GM18870 (cell line): Measurements from ENCODE around the gene UPF2.
"Not testable (repeated sequence)": the region's sequence is repeated elsewhere in the genome, so short reads cannot be mapped to it uniquely, and the experiment has no call there.

ENCODE experiments used
- ATAC-seq: cut with Tn5 transposase; IDR thresholded peaks from one replicate; pipeline ENCODE4 v1.9.1; 2021; ENCODE audit warnings: moderate library complexity; ENCODE audit not compliant: unreplicated experiment

UPF2 gene, protein sequence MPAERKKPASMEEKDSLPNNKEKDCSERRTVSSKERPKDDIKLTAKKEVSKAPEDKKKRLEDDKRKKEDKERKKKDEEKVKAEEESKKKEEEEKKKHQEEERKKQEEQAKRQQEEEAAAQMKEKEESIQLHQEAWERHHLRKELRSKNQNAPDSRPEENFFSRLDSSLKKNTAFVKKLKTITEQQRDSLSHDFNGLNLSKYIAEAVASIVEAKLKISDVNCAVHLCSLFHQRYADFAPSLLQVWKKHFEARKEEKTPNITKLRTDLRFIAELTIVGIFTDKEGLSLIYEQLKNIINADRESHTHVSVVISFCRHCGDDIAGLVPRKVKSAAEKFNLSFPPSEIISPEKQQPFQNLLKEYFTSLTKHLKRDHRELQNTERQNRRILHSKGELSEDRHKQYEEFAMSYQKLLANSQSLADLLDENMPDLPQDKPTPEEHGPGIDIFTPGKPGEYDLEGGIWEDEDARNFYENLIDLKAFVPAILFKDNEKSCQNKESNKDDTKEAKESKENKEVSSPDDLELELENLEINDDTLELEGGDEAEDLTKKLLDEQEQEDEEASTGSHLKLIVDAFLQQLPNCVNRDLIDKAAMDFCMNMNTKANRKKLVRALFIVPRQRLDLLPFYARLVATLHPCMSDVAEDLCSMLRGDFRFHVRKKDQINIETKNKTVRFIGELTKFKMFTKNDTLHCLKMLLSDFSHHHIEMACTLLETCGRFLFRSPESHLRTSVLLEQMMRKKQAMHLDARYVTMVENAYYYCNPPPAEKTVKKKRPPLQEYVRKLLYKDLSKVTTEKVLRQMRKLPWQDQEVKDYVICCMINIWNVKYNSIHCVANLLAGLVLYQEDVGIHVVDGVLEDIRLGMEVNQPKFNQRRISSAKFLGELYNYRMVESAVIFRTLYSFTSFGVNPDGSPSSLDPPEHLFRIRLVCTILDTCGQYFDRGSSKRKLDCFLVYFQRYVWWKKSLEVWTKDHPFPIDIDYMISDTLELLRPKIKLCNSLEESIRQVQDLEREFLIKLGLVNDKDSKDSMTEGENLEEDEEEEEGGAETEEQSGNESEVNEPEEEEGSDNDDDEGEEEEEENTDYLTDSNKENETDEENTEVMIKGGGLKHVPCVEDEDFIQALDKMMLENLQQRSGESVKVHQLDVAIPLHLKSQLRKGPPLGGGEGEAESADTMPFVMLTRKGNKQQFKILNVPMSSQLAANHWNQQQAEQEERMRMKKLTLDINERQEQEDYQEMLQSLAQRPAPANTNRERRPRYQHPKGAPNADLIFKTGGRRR

GRCh38 chr10:12042797-12043651, at the start of gene UPF2:
Gene UPF2, minus strand, starts transcription at chr10:12042809. Its CDS starts 7,386 bp downstream, at chr10:12035423.
- peak; percentile 46 for ATAC-seq

- ATAC-seq, result no peak
Observed at GRCh38 chr10:12091421-12091820, 48.8 kb upstream of the UPF2 start.

GRCh38 chr10:12088919-12089318, 46.3 kb upstream of the UPF2 start:
- ATAC-seq, result no peak

DNA sequence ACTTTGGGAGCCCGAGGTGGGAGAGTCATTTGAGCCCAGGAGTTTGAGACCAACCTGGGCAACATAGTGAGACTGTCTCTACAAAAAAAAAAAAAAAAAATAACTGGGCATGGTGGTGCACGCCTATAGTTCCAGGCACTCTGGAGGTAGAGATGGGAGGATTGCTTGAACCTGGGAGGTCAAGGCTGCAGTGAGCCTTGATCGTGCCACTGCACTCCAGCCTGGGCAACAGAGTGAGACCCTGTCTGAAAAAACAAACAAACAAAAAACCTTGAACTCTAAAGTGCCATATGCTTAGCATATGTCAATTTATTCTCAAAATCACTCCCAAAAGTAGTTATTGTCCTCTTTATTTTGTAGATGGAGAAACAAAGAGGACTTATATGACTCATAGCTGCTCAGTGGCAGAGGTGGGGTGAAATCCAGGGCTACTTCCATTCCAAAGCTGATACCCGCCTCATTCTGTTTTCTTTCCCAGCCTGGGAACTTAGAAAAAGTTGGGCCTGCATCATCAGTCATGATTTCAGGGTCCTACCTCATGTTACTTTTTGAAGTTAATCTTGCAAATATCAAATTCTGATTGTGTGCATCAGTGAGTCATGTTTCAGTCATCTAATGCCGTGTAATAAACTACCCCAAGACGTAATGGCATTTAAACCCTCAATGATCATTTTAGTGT, 39.4 kb upstream of the UPF2 start:
- ATAC-seq, result no peak

GRCh38 chr10:12081470-12081869, 38.9 kb upstream of the UPF2 start:
- ATAC-seq, result no peak

DNA sequence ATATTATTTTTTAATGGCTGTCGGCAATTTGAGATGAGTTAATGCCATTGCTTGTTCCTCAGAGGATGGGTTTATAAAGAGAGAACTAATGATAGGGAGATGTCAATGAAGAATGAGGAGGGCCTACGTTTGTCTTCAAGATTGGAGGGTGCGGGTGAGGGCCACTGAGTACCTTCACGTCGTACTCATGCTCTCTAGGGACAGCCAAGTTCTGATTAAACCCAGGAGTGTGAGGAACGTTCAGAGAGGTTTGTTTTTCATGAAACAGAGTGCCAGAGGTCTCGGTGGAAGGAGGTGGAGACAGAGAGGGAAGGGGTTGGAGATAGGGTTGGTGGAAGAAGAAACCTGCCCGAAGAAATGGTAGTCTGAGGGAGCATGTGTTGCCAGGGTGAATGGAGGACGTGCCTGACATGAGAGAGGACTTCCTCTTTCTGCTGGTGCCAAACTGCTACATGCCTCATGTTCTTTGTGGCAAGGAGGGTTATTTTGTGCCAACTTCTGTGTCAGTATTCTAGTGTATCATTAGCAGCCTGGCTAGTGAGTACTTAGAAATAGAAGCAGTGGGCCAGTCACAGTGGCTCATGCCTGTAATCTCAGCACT, 35.1 kb upstream of the UPF2 start:
- no peak for ATAC-seq

DNA sequence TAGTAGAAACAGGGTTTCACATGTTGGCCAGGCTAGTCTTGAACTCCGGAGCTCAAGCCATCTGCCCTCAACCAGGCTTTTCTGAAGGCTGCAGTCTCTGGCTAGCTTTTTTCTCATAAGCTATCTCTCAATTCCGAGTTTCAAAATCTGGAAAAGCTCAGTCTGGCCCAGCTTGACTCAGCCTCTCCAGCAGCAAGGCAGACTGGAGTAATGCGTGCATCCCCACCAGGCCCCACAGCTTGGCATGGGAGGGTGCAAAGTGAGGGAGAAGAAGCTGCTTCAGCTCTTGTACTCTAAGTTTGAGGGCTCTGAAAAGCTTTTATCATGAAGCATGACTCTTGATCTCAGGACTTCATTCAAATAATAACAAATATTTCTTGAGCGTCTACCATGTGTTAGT, 30.9 kb upstream of the UPF2 start:
- no peak for ATAC-seq

DNA sequence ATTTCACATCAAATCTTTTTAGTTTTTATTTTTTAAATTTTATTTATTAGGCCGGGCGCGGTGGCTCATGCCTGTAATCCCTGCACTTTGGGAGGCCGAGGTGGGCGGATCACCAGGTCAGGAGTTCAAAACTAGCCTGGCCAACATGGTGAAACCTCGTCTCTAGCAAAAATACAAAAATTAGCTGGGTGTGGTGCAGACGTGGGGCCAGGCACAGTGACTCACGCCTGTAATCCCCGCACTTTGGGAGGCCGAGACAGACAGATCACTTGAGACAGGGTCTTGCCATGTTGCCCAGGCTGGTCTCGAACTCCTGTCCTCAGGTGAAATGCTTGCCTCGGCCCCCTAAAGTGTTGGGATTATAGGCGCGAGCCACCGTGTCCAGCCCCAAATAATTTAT, 28.8 kb upstream of the UPF2 start:
- not testable (repeated sequence) for ATAC-seq

DNA sequence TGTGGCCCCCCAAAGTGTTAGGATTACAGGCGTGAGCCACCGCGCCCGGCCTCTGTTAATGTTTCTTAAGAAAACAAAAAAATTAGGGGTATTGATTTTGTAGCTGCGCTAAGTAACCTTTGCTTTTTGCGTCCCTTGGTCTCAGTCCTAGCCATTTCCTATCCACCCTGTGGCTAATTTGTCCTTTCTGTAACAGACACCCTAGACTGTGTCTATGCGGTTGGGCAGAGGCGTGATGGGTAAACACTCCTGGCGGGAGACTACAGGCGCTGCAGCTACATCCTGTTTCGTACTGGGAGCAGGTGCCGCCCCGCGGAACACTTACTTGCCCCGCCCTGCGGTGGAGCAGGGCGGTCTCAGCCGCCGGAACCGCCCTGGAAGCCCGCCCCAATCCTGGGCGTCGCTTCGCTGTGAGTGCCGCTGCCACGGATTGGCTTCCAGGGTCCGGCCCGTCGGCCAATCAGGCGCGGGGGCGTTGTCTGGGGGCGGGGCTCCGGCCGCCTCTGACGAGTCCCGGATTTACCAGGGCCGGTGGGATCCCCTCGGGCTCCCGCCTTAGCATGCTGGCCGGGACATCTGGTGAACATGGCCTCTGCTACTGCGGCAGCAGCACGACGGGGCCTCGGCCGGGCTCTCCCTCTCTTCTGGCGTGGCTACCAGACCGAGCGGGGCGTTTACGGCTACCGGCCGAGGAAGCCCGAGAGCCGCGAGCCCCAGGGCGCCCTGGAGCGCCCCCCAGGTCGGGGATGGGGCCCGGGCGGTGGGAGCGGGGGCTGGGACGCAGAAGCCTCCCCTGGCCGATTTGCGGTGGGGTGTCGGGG, 26.1 kb upstream of the UPF2 start, which contains the start of gene DHTKD1:
Gene DHTKD1 (plus strand): TSS at position 506 of the 821 bp plus-strand sequence. CDS start 80 bp downstream, at position 586.
- peak; percentile 96 for ATAC-seq

DNA sequence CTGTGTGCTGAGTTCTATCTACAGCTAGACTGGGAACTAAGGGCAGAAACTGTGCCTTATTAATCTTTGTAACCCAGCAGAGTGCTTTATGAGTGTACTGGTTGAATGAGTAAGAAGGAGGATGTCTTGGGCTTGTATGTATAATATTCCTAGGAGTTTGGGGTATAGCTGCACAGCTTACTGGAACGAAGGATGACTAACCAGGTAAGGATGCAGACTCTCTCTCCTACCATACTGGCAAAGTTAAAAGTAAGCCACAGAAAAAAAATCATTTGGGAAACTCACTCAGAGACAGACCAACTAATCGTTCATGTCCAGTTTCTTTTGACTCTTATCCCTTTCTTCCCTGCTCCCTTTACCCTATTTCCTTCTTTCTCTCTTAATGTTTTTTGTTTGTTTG, 24.7 kb upstream of the UPF2 start:
- ATAC-seq, result no peak

GRCh38 chr10:12063483-12063818, 20.8 kb upstream of the UPF2 start:
- no peak for ATAC-seq

DNA sequence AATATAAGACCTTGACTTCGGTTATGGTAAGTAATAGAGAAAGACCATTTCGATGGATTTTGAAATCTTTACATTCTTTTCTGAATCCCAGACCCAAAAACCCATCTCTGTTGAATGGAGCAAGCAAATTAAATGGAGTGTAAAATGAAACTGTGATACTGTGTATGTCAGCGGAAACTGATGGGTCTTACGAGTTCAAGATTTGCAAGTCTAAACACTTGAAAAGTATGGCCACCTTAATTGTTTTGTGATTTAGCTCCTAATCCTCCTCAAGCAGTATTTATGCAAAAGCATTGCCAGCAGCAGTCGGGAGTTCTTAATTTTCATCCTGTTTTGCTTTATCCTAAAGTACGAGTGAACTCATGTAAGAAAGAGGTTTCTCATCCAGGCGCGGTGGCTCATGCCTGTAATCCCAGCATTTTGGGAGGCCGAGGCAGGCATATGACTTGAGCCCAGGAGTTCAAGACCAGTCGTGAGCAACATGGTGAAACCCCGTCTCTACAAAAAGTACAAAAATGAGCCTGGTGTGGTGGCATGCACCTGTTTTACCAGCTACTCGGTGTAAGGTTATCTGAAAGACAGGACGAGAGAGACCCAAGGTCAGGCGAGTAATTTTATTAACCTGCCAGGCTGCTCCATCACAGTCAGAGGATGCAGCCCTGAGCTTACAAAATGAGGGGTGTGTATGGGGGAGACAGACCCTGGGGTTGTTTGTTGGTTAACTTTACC, 20.3 kb upstream of the UPF2 start:
- ATAC-seq, result no peak

GRCh38 chr10:12061124-12061523, 18.5 kb upstream of the UPF2 start:
- no peak for ATAC-seq

DNA sequence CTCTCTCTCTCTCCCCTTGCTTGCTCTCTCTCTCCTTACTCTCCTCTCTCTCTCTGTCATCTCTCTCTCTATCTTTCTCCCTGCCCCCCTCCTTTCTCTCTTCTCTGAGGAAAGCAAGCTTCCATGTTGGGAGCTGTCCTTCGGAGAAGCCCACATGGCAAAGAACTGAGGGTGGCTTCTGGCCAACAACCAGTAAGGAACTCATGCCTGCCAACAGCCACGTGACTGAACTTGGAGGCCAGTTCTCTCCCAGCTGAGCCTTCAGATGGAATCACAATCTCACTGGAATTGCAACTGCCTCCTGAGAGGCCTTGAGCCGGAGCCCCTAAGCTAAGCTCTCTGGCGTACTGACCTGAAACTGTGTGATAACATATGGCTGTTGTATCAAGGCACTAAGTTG, 14.1 kb upstream of the UPF2 start:
- ATAC-seq, result no peak

DNA sequence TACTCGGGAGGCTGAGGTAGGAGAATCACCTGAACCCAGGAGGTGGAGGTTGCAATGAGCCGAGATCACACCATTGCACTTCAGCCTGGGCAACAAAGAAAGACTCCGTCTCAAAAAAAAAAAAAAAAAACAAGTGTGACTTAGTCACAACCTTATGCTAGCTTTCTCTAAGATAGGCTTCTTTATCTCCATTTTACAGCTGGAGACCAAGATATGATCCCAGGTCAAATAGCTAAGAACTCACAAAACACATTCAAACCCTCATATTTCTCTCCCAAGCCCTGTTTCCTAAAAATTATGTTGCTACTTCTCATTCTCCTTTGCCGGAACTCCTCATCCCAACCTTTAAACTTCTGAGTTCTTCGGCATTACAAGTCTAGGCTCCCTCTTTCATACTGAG, 13.1 kb upstream of the UPF2 start:
- ATAC-seq, result no peak

GRCh38 chr10:12051241-12051640, 8.6 kb upstream of the UPF2 start:
- ATAC-seq, result no peak

GRCh38 chr10:12050528-12050927, 7.9 kb upstream of the UPF2 start:
- no peak for ATAC-seq

DNA sequence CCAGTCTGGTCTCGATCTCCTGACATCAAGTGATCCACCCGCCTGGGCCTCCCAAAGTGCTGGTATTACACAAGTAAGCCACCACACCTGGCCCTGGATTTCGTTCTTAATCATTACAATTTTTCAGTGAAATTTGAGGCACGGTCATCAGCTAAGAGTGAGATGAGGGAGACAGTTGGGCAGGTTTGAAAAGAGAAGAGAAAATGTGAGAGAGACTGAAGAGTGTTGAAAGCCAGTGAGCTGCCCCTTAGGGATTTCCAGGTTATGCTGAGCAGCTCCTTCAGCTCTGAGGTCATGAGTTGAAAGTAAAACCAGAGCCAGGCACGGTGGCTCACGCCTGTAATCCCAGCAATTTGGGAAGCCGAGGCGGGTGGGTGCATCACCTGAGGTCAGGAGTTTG, 5.9 kb upstream of the UPF2 start:
- no peak for ATAC-seq
